GF-D8 (cell line): ENCODE data around the gene TMEM26.
"Not testable (repeated sequence)": the region's sequence is repeated elsewhere in the genome, so short reads cannot be mapped to it uniquely, and the experiment has no call there.

Source experiments
- DNase-seq: peaks from one replicate; lab custom pipeline; 2025; lab: John Stamatoyannopoulos, UW

Gene TMEM26

GRCh38 chr10:61398366-61399129 lies 54.6 kb downstream of the TMEM26 start:
- DNase-seq, result no peak

GRCh38 chr10:61397175-61397986 lies 55.8 kb downstream of the TMEM26 start:
- DNase-seq, result no peak

GRCh38 chr10:61391281-61391680 lies 61.9 kb downstream of the TMEM26 start:
- no peak for DNase-seq

GRCh38 chr10:61390851-61391250 lies 62.3 kb downstream of the TMEM26 start:
- no peak for DNase-seq

- DNase-seq, result no peak
Observed at GRCh38 chr10:61389887-61390286, 63.3 kb downstream of the TMEM26 start.

GRCh38 chr10:61388986-61389385 lies 64.2 kb downstream of the TMEM26 start:
- not testable (repeated sequence) for DNase-seq

- no peak for DNase-seq
Observed at GRCh38 chr10:61385231-61386001, 67.8 kb downstream of the TMEM26 start.

- DNase-seq, result not testable (repeated sequence)
Observed at GRCh38 chr10:61381153-61381552, 72.0 kb downstream of the TMEM26 start.

- no peak for DNase-seq
Observed at GRCh38 chr10:61378865-61379264, 74.3 kb downstream of the TMEM26 start.

- no peak for DNase-seq
Observed at GRCh38 chr10:61376908-61377368, 76.2 kb downstream of the TMEM26 start.

GRCh38 chr10:61376377-61376776 lies 76.8 kb downstream of the TMEM26 start:
- DNase-seq, result no peak

- no peak for DNase-seq
Observed at GRCh38 chr10:61366365-61366764, 86.8 kb downstream of the TMEM26 start.

GRCh38 chr10:61364619-61365018 lies 88.6 kb downstream of the TMEM26 start:
- no peak for DNase-seq

- no peak for DNase-seq
Observed at GRCh38 chr10:61363006-61363405, 90.2 kb downstream of the TMEM26 start.

- no peak for DNase-seq
Observed at GRCh38 chr10:61359452-61359851, 93.7 kb downstream of the TMEM26 start.

- DNase-seq, result no peak
Observed at GRCh38 chr10:61357687-61358086, 95.5 kb downstream of the TMEM26 start.
